ENCODE data around the gene STPG4.

- TF ChIP-seq CTCF (IDR thresholded peaks at IDR 0.05 in 8 of 11, conservative IDR thresholded peaks at IDR 0.05 in 3 of 11) (no peak), POLR2AphosphoS5 (IDR thresholded peaks at IDR 0.05) (no peak), POLR2A (IDR thresholded peaks at IDR 0.05) (no peak)
Measured at GRCh38 chr2:47198985-47199451, 43.9 kb upstream of the STPG4 start.

Data from spleen (tissue), 7 donors.